HG03175 (cell line): ENCODE measurements around the gene ATP13A2.

Source experiments
- ATAC-seq: cut with Tn5 transposase; IDR thresholded peaks from one replicate; pipeline ENCODE4 v1.9.1; 2021; ENCODE audit warnings: mild to moderate bottlenecking, moderate library complexity; ENCODE audit not compliant: unreplicated experiment

ATP13A2 gene

GRCh38 chr1:17005365-17005740 is 6.4 kb downstream of the ATP13A2 start:
- ATAC-seq: no peak

- no peak for ATAC-seq
These were observed 7.0 kb downstream of the ATP13A2 start for GRCh38 chr1:17004466-17005364.

- ATAC-seq: no peak
These were observed 9.2 kb downstream of the ATP13A2 start for GRCh38 chr1:17002524-17002902.

- no peak for ATAC-seq
These were observed 9.8 kb downstream of the ATP13A2 start for GRCh38 chr1:17001760-17002523.

GRCh38 chr1:16999863-17000262 is 11.9 kb downstream of the ATP13A2 start:
- ATAC-seq: no peak

GRCh38 chr1:16998589-16998988 is 13.1 kb downstream of the ATP13A2 start:
- ATAC-seq: no peak

GRCh38 chr1:16996845-16997244 is 14.9 kb downstream of the ATP13A2 start:
- ATAC-seq: no peak

- no peak for ATAC-seq
These were observed 18.1 kb downstream of the ATP13A2 start for GRCh38 chr1:16993521-16994038.

- no peak for ATAC-seq
These were observed 19.1 kb downstream of the ATP13A2 start for GRCh38 chr1:16992675-16993074.

GRCh38 chr1:16992102-16992501 is 19.6 kb downstream of the ATP13A2 start:
- no peak for ATAC-seq

GRCh38 chr1:16991571-16991970 is 20.2 kb downstream of the ATP13A2 start:
- ATAC-seq: no peak

GRCh38 chr1:16989676-16990391 is 21.9 kb downstream of the ATP13A2 start:
- no peak for ATAC-seq

- ATAC-seq: no peak
These were observed 23.5 kb downstream of the ATP13A2 start for GRCh38 chr1:16988210-16988609.

GRCh38 chr1:16986962-16987361 is 24.8 kb downstream of the ATP13A2 start:
- no peak for ATAC-seq

GRCh38 chr1:16986560-16986959 is 25.2 kb downstream of the ATP13A2 start:
- no peak for ATAC-seq

GRCh38 chr1:16986113-16986512 is 25.6 kb downstream of the ATP13A2 start:
- ATAC-seq: no peak

GRCh38 chr1:16984717-16985116 is 27.0 kb downstream of the ATP13A2 start:
- no peak for ATAC-seq

GRCh38 chr1:16983649-16984048 is 28.1 kb downstream of the ATP13A2 start:
- ATAC-seq: no peak

GRCh38 chr1:16982902-16983301 is 28.8 kb downstream of the ATP13A2 start:
- no peak for ATAC-seq

- no peak for ATAC-seq
These were observed 30.4 kb downstream of the ATP13A2 start for GRCh38 chr1:16981269-16981849.
